Ishikawa (cell line): Measurements from ENCODE around the gene EVC2.

Experiments
- CEBPB ChIP-seq: IDR thresholded peaks from 2 replicates; pipeline ENCODE4 v1.6.1; 2012
- CREB1 ChIP-seq: IDR thresholded peaks from 2 replicates; pipeline ENCODE4 v1.6.1; 2012; ENCODE audit warnings: low read depth
- EGR1 ChIP-seq: IDR thresholded peaks from 2 replicates; pipeline ENCODE4 v1.6.1; 2012
- EP300 ChIP-seq: IDR thresholded peaks from 2 replicates; pipeline ENCODE4 v1.6.1; 2012; ENCODE audit warnings: borderline replicate concordance
- FOXM1 ChIP-seq: IDR thresholded peaks from 2 replicates; pipeline ENCODE4 v1.6.1; 2012; ENCODE audit warnings: low read depth, borderline replicate concordance
- NFIC ChIP-seq: IDR thresholded peaks from 2 replicates; pipeline ENCODE4 v1.6.1; 2012
- RAD21 ChIP-seq: IDR thresholded peaks from 2 replicates; pipeline ENCODE4 v1.6.1; 2012; ENCODE audit warnings: low read depth
- TAF1 ChIP-seq: IDR thresholded peaks from 2 replicates; pipeline ENCODE4 v1.6.1; 2012; ENCODE audit warnings: low read depth, mild to moderate bottlenecking
- TCF12 ChIP-seq: IDR thresholded peaks from 2 replicates; pipeline ENCODE4 v1.6.1; 2012; ENCODE audit warnings: low read depth
- TEAD4 ChIP-seq: IDR thresholded peaks from 2 replicates; pipeline ENCODE4 v1.6.1; 2012
- YY1 ChIP-seq: IDR thresholded peaks from 2 replicates; pipeline ENCODE4 v1.6.1; 2012; ENCODE audit warnings: low read depth
- ZBTB7A ChIP-seq: IDR thresholded peaks from 2 replicates; pipeline ENCODE4 v1.6.1; 2012; ENCODE audit warnings: low read depth
- TF ChIP-seq, protein P1 (sequence below): IDR thresholded peaks from 2 replicates; pipeline ENCODE4 v1.6.1; 2012; ENCODE audit warnings: low read depth, mild to moderate bottlenecking
- TF ChIP-seq, protein P2 (sequence below): IDR thresholded peaks from 2 replicates; pipeline ENCODE4 v1.6.1; 2012
- TF ChIP-seq, protein P3 (sequence below): IDR thresholded peaks from 2 replicates; pipeline ENCODE4 v1.6.1; 2012

EVC2 gene

DNA sequence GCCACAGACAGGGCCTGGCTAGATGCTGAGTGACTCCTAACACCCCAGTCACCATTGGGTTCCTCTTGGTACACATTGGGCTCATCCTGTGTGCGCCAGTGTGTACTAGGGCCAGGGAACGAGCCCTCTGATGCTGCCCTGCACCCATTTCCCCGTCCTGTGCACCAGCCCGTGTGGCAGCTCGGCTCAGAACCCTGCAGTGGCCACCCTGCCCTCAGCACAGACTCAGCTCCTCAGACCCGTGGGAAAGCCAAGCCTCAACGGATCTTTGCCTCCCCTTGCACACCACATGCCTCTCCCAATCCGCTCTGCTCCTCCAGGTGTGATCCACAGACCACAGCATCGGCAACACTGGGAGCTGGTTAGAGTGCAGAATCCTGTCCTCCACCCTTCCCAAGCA, 41.2 kb upstream of the EVC2 start:
- no peak for TF ChIP-seq TEAD4

DNA sequence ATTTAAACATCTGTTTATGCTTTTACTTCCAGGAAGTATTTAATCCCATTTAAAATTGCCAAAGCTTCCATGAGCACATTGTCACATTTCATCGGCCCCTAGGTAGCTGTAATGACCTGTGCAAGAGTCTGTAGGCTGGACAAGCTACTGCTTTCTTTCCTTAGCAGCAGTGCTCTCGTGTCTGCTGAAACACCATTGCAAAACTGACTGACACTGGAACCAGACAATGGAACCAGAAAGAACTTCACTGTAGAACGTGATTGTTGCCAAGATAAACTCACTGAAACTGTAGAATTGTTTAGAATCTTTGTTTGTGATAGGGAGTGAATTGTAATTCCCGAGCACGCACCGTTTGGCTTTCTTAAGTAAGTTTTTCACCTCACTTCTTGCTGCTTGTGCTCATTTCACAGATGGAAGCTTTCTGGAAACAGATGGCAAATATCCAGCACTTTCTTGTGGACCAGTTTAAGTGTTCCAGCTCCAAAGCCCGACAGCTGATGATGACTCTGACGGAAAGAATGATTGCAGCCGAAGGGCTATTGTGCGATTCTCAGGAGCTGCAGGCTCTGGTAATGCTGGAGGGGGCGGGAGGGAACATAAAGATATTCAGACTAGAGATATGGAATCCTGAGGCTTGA, 39.5 kb upstream of the EVC2 start:
- TF ChIP-seq NFIC: no peak
- TF ChIP-seq EGR1: no peak
- no peak for TF ChIP-seq RAD21
- TF ChIP-seq, protein P1, sequence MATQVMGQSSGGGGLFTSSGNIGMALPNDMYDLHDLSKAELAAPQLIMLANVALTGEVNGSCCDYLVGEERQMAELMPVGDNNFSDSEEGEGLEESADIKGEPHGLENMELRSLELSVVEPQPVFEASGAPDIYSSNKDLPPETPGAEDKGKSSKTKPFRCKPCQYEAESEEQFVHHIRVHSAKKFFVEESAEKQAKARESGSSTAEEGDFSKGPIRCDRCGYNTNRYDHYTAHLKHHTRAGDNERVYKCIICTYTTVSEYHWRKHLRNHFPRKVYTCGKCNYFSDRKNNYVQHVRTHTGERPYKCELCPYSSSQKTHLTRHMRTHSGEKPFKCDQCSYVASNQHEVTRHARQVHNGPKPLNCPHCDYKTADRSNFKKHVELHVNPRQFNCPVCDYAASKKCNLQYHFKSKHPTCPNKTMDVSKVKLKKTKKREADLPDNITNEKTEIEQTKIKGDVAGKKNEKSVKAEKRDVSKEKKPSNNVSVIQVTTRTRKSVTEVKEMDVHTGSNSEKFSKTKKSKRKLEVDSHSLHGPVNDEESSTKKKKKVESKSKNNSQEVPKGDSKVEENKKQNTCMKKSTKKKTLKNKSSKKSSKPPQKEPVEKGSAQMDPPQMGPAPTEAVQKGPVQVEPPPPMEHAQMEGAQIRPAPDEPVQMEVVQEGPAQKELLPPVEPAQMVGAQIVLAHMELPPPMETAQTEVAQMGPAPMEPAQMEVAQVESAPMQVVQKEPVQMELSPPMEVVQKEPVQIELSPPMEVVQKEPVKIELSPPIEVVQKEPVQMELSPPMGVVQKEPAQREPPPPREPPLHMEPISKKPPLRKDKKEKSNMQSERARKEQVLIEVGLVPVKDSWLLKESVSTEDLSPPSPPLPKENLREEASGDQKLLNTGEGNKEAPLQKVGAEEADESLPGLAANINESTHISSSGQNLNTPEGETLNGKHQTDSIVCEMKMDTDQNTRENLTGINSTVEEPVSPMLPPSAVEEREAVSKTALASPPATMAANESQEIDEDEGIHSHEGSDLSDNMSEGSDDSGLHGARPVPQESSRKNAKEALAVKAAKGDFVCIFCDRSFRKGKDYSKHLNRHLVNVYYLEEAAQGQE: no peak
- no peak for TF ChIP-seq TCF12
- TF ChIP-seq TAF1: no peak
- TF ChIP-seq, protein P2, sequence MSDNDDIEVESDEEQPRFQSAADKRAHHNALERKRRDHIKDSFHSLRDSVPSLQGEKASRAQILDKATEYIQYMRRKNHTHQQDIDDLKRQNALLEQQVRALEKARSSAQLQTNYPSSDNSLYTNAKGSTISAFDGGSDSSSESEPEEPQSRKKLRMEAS: no peak

DNA sequence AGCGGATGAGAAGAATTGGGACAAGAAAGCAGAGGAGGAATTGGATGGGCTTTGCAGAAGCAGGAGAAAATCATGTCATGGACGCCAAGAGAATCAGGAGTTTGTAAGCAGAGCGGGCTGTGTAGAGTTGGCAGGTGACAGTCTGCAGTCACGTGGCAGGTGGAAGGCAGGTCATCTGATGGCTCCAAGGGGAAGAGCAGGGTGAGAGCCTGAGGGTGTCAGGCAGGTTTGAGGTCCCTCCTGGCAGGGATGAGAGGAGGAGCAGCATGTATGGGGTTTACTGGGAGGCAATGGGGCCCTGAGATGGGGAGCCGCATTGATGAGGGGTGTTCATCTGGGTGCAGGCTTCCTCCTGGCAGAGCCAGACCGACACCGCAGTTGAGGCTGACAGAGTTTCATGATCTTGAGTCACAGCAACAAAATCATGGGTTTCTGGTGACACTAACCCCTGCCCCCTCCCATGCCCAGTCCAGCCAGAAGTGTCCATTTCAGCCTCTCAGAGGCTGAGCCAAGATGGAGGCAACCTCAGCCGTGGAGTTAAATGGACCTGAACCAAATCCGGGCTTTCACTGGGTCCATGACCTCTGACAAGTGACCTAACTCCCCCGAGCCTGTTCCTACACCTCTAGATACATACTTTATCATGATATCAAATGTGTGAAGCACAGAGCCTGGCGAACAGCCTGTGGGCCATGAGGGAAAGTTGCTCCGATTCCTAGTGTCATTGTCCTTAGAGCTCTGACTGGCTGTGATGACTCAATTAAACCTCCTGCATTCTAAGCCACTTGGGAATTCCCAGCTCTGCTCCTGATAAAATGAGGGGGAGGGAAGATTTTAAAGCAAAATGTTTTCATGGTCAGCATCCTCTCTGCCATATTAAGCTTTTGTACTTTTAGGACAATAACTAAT, 38.7 kb upstream of the EVC2 start:
- TF ChIP-seq FOXM1: no peak
- no peak for TF ChIP-seq RAD21
- no peak for TF ChIP-seq NFIC
- TF ChIP-seq, protein P2: no peak
- TF ChIP-seq YY1: no peak
- TF ChIP-seq TAF1: no peak
- no peak for TF ChIP-seq EP300
- TF ChIP-seq CEBPB: no peak
- TF ChIP-seq CREB1: no peak
- TF ChIP-seq TEAD4: no peak
- no peak for TF ChIP-seq TCF12
- TF ChIP-seq, protein P1: no peak
- no peak for TF ChIP-seq ZBTB7A
- TF ChIP-seq, protein P3, sequence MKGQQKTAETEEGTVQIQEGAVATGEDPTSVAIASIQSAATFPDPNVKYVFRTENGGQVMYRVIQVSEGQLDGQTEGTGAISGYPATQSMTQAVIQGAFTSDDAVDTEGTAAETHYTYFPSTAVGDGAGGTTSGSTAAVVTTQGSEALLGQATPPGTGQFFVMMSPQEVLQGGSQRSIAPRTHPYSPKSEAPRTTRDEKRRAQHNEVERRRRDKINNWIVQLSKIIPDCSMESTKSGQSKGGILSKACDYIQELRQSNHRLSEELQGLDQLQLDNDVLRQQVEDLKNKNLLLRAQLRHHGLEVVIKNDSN: no peak
- no peak for TF ChIP-seq EGR1

DNA sequence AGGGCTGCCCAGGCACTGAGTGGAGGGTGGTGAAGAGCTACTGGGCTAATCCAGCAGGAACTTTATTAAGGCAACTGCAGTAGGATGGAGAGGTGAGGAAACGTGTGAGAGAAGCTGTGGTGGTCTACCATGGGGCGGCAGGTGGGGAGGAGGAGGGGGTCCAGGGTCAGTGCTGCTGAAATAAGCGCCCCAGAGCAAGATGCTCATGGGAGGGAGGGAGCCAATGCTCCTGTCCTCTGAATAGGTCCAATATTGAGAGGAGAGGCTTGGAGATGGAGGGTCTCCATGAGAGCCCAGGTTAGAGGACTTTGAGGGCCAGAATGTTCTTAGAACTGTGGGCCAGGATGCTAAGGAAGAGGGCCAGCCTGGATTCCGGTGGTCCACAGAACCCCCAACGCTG, 37.9 kb upstream of the EVC2 start:
- no peak for TF ChIP-seq TCF12
- no peak for TF ChIP-seq CEBPB
- no peak for TF ChIP-seq EP300
- TF ChIP-seq TEAD4: no peak
- no peak for TF ChIP-seq FOXM1
- TF ChIP-seq NFIC: no peak
- TF ChIP-seq, protein P3: no peak
- TF ChIP-seq, protein P1: no peak
- no peak for TF ChIP-seq TAF1
- TF ChIP-seq RAD21: no peak
- no peak for TF ChIP-seq EGR1
- TF ChIP-seq, protein P2: no peak
- no peak for TF ChIP-seq YY1
- TF ChIP-seq ZBTB7A: no peak
- TF ChIP-seq CREB1: no peak
